CD4-positive, alpha-beta T cell (primary cell): ENCODE results near the gene CACNB2. TPM values are rescaled to one million over a fixed set of nuclear protein-coding genes. Genes with fewer than 3 reads are reported as not detected.

ENCODE experiments used
- ATAC-seq: fragments of 200-7000 bp; cut with Tn5 transposase; one replicate; pipeline ENCODE4 v1.10.0; 2022; ENCODE audit warnings: mild to moderate bottlenecking; ENCODE audit not compliant: poor library complexity
- CTCF ChIA-PET: fragments of 350-600 bp; sonication (Branson Sonifier 250); formaldehyde crosslinking; loops from one replicate; lab custom pipeline; 2021; ENCODE audit warnings: antibody characterized with exemption, inconsistent platforms; lab: Charles Lee
- POLR2A ChIA-PET: fragments of 350-600 bp; sonication (Branson Sonifier 250); formaldehyde crosslinking; loops from one replicate; lab custom pipeline; 2021; ENCODE audit warnings: antibody characterized with exemption, inconsistent platforms; lab: Charles Lee
- DNase-seq, 14 experiments: peaks; one replicate each; pipeline ENCODE4 v3.0.0-alpha.2; 2013 to 2020; ENCODE audit warnings: mixed read lengths in 2 of 14
- H3K27ac ChIP-seq, 2 donors: one replicate each; pipeline versions ENCODE4 v1.5.1 to v1.7.0; 2013; ENCODE audit warnings: low read length in 2 of 2, low read depth in 1 of 2, mild to moderate bottlenecking in 1 of 2
- H3K27me3 ChIP-seq, 2 experiments: 1 replicate in 1 of 2; 2 replicates in 1 of 2; pipeline versions ENCODE4 v1.6.1 to v1.7.0; 2013; ENCODE audit warnings: low read length in 2 of 2, control low read depth in 1 of 2, mild to moderate bottlenecking in 1 of 2, moderate library complexity in 1 of 2; ENCODE audit not compliant: insufficient read depth in 2 of 2, control insufficient read depth in 1 of 2
- H3K36me3 ChIP-seq: one replicate; pipeline ENCODE4 v1.6.1; 2013; ENCODE audit warnings: low read length, control low read depth; ENCODE audit not compliant: insufficient read depth
- H3K4me1 ChIP-seq: one replicate; pipeline ENCODE4 v1.6.1; 2013; ENCODE audit warnings: low read length, control low read depth; ENCODE audit not compliant: insufficient read depth
- H3K4me3 ChIP-seq: one replicate; pipeline ENCODE4 v1.5.1; 2013; ENCODE audit warnings: mild to moderate bottlenecking, low read length, moderate library complexity
- H3K9me3 ChIP-seq, 2 experiments: 1 replicate in 1 of 2; 2 replicates in 1 of 2; pipeline versions ENCODE4 v1.6.1 to v1.7.0; 2013; ENCODE audit warnings: low read length in 2 of 2, mild to moderate bottlenecking in 2 of 2, control low read depth in 1 of 2, moderate library complexity in 1 of 2; ENCODE audit not compliant: control insufficient read depth in 1 of 2, insufficient read depth in 1 of 2
- H3K27ac Mint-ChIP-seq: one replicate; pipeline ENCODE4 v1.8.0; 2020; ENCODE audit warnings: mixed read lengths
- H3K27me3 Mint-ChIP-seq: one replicate; pipeline ENCODE4 v1.8.0; 2021; ENCODE audit warnings: mixed read lengths
- H3K36me3 Mint-ChIP-seq: one replicate; pipeline ENCODE4 v1.8.0; 2021; ENCODE audit warnings: low read depth, mixed read lengths
- H3K4me1 Mint-ChIP-seq: one replicate; pipeline ENCODE4 v1.8.0; 2021; ENCODE audit warnings: low read depth, mixed read lengths
- H3K4me3 Mint-ChIP-seq: one replicate; pipeline ENCODE4 v1.8.0; 2020; ENCODE audit warnings: mild to moderate bottlenecking, mixed read lengths
- H3K9me3 Mint-ChIP-seq: one replicate; pipeline ENCODE4 v1.8.0; 2020; ENCODE audit warnings: mixed read lengths
- intact Hi-C, 2 experiments: fragments of 100-400 bp; cut with DNase I in 1 of 2; cut with micrococcal nuclease in 1 of 2; formaldehyde crosslinking; loops; one replicate each; pipeline versions ENCODE4 v1.15.1 to v1.9.0; 2023 to 2025; cut with DNase I, micrococcal nuclease
- total RNA-seq, 174 experiments: library from RNA in 2 of 174; stranded (reverse) in 2 of 174; gene quantifications; one replicate each; pipeline ENCODE4 v1.2.3 and lab custom pipeline; 2021 to 2026
- TF ChIP-seq, protein P1 (sequence below): fragments of 200-600 bp; IDR thresholded peaks from one replicate; pipeline ENCODE4 v1.8.0; 2022; ENCODE audit warnings: antibody characterized with exemption, mild to moderate bottlenecking

Gene CACNB2
- total RNA-seq, 2 experiments from 2014 or later: 0.34 TPM; not detected in 1

DNA sequence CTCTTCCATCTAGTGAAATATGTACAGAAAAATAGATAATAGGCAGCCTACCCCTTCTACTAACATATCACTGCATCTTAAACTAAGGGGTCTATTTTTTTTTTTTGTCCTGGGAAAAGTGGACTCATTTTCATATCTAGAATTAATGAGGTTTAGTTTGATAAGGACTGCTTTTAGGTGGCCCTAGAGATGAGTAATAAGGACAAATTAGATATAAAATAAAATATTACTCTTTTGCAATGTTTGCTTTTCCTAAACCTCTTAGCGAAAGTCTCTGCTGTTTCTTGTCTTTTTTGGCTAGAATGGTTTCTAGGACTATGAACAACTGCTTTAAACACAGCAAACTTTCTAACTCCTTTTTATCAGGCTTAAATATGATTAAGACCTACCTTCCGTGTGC, 83.7 kb downstream of the CACNB2 start:
- ChIA-PET CTCF (no interaction called here), POLR2A (no interaction called here)
- ATAC-seq: no peak
- Histone ChIP-seq H3K36me3 (no peaks in the 10 kb centered on the region), H3K27ac (no peak overlapping the region), H3K27me3 (no peaks in the 10 kb centered on the region), H3K4me1 (no peaks in the 10 kb centered on the region), H3K4me3 (no peak overlapping the region), H3K9me3 (no peaks in the 10 kb centered on the region)
- H3K4me1 Mint-ChIP-seq: no peaks in the 10 kb centered on the region
- no peak overlapping the region for H3K4me3 Mint-ChIP-seq
- no peaks in the 10 kb centered on the region for H3K27me3 Mint-ChIP-seq
- no peaks in the 10 kb centered on the region for H3K9me3 Mint-ChIP-seq
- DNase-seq: no peak
- H3K36me3 Mint-ChIP-seq: no peaks in the 10 kb centered on the region
- intact Hi-C loops: no loop called here
- H3K27ac Mint-ChIP-seq: no peak overlapping the region
- TF ChIP-seq, protein P1, sequence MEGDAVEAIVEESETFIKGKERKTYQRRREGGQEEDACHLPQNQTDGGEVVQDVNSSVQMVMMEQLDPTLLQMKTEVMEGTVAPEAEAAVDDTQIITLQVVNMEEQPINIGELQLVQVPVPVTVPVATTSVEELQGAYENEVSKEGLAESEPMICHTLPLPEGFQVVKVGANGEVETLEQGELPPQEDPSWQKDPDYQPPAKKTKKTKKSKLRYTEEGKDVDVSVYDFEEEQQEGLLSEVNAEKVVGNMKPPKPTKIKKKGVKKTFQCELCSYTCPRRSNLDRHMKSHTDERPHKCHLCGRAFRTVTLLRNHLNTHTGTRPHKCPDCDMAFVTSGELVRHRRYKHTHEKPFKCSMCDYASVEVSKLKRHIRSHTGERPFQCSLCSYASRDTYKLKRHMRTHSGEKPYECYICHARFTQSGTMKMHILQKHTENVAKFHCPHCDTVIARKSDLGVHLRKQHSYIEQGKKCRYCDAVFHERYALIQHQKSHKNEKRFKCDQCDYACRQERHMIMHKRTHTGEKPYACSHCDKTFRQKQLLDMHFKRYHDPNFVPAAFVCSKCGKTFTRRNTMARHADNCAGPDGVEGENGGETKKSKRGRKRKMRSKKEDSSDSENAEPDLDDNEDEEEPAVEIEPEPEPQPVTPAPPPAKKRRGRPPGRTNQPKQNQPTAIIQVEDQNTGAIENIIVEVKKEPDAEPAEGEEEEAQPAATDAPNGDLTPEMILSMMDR: no peak

DNA sequence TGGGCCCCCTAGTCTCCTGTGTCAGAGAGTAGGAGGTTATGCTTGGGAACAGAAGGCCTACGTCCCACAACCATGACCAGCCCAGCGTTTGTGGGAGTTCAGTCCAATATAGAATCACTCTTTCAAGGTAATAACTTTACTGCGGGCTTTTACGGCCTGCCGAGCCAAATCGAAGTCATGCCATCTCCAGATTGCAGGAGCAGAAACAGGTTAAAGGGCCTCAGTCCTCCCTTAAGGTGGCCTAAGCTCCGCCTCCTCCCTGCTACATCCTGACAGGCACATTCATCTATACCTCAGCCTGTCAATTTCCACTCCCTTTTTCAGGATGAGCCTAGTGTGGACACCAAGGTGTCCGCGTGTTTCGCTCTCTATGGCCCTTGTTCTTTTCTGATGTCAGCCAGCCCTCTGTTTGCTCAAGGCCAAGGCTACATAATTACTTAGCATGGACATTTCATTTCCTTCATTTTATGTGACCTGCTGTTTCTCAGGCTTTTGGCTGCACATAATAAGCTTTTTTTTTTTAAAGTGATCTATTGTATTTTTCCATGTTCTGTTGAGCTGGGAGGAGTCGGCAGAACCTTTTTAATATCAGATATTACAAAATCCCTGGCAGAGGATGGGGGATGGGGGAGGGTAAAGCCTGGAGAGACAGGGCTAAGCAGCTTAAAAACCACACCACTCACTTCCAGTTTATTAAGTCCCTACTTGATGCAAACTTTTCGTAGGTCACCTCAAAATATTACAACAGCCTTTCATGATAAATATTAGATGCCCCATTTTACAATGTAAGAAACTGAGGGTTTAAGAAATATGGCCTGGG, 84.6 kb downstream of the CACNB2 start:
- TF ChIP-seq, protein P1: no peak
- no peaks in the 10 kb centered on the region for H3K9me3 ChIP-seq
- H3K27ac ChIP-seq: no peak overlapping the region
- CTCF ChIA-PET: no interaction called here
- Mint-ChIP-seq H3K27ac (no peak overlapping the region), H3K27me3 (no peaks in the 10 kb centered on the region), H3K4me3 (no peak overlapping the region), H3K9me3 (no peaks in the 10 kb centered on the region), H3K4me1 (no peaks in the 10 kb centered on the region), H3K36me3 (no peaks in the 10 kb centered on the region)
- H3K4me1 ChIP-seq: no peaks in the 10 kb centered on the region
- no peaks in the 10 kb centered on the region for H3K27me3 ChIP-seq
- no peak for ATAC-seq
- intact Hi-C loops: no loop called here
- H3K36me3 ChIP-seq: no peaks in the 10 kb centered on the region
- no peak for DNase-seq
- no peak overlapping the region for H3K4me3 ChIP-seq
- POLR2A ChIA-PET: no interaction called here

DNA sequence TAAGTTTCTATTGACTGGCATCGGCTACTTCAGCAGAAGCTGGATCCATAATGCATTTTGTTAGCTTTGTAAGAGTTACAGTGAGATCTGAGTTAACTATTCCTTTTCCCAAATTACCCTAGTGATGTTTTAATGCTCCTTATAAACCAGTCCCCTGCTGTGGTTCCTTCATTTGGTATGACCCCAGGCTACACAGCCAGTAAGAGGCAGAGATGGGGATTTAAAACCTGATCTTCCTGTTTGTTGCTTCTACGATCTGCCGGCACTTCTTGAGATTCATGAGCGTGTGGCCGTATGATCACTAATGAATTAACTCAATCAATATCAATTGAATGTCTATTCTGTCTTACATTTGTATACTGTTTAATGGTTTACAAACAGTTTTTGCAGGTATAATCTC, 86.1 kb downstream of the CACNB2 start:
- no peaks in the 10 kb centered on the region for H3K4me1 Mint-ChIP-seq
- no peaks in the 10 kb centered on the region for H3K36me3 Mint-ChIP-seq

More for the DNA sequence above, 86.1 kb downstream of the CACNB2 start:
- Histone ChIP-seq H3K9me3 (no peaks in the 10 kb centered on the region), H3K36me3 (no peaks in the 10 kb centered on the region), H3K4me1 (no peaks in the 10 kb centered on the region), H3K4me3 (no peak overlapping the region), H3K27ac (no peak overlapping the region), H3K27me3 (no peaks in the 10 kb centered on the region)
- DNase-seq (no peak), ATAC-seq (no peak)
- intact Hi-C loops: no loop called here
- no peaks in the 10 kb centered on the region for H3K27me3 Mint-ChIP-seq
- H3K4me3 Mint-ChIP-seq: no peak overlapping the region
- no peaks in the 10 kb centered on the region for H3K9me3 Mint-ChIP-seq
- TF ChIP-seq, protein P1: no peak
- ChIA-PET CTCF (no interaction called here), POLR2A (no interaction called here)
- no peak overlapping the region for H3K27ac Mint-ChIP-seq
